Right lobe of liver (tissue), 4 donors: ENCODE results near the gene LENEP.

Experiments used
- CTCF ChIP-seq, 4 donors: fragments of 200-600 bp in 3 of 4; fragments of 450-650 bp in 1 of 4; IDR thresholded peaks; one replicate each; pipeline versions ENCODE4 v1.5.1 to v1.8.0; 2016 to 2022; ENCODE audit warnings: antibody characterized with exemption in 4 of 4, mild to moderate bottlenecking in 2 of 4
- POLR2A ChIP-seq: fragments of 450-650 bp; IDR thresholded peaks from one replicate; pipeline ENCODE4 v1.6.1; 2017; ENCODE audit warnings: antibody characterized with exemption, mild to moderate bottlenecking
- donor health status: DM: no; HTN: no; CAD: no.
- donor health status: DM: no; HTN: no; CAD: no.
- donor health status: DM: no; HTN: yes; CAD: no.

- no peak for TF ChIP-seq POLR2A
- no peak for TF ChIP-seq CTCF (IDR thresholded peaks at IDR 0.05)
Observed at GRCh38 chr1:154945160-154945961, 48.0 kb upstream of the LENEP start.
